GM12872 (cell line): ENCODE results near the gene SHISAL1.

Experiments
- TF ChIP-seq, protein P1 (sequence below): IDR thresholded peaks from 3 replicates; pipeline ENCODE4 v1.5.1; 2011; ENCODE audit warnings: low read depth, mild to moderate bottlenecking, low read length, moderate library complexity; ENCODE audit not compliant: insufficient read depth

Gene SHISAL1

DNA sequence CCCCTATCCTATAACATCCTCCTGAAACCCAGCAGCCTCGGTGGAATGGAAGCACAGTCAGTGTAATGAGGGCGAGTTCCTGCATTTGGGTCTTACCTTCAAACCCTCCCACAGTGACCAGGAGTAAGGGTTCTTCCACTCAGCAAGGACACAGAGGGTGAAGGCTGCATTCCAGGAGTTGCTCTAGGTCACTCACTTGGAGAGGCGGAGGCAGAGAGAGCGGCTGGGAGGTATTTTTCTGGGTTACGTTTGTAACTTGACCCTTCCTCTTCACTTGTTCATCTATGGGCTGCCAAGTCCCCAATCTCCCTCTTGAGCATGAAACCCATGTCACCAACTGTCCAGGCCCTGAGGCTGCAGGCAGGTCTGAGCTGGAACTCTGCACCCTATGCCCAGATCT is 36.8 kb upstream of the SHISAL1 start:
- TF ChIP-seq, protein P1, sequence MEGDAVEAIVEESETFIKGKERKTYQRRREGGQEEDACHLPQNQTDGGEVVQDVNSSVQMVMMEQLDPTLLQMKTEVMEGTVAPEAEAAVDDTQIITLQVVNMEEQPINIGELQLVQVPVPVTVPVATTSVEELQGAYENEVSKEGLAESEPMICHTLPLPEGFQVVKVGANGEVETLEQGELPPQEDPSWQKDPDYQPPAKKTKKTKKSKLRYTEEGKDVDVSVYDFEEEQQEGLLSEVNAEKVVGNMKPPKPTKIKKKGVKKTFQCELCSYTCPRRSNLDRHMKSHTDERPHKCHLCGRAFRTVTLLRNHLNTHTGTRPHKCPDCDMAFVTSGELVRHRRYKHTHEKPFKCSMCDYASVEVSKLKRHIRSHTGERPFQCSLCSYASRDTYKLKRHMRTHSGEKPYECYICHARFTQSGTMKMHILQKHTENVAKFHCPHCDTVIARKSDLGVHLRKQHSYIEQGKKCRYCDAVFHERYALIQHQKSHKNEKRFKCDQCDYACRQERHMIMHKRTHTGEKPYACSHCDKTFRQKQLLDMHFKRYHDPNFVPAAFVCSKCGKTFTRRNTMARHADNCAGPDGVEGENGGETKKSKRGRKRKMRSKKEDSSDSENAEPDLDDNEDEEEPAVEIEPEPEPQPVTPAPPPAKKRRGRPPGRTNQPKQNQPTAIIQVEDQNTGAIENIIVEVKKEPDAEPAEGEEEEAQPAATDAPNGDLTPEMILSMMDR = no peak

DNA sequence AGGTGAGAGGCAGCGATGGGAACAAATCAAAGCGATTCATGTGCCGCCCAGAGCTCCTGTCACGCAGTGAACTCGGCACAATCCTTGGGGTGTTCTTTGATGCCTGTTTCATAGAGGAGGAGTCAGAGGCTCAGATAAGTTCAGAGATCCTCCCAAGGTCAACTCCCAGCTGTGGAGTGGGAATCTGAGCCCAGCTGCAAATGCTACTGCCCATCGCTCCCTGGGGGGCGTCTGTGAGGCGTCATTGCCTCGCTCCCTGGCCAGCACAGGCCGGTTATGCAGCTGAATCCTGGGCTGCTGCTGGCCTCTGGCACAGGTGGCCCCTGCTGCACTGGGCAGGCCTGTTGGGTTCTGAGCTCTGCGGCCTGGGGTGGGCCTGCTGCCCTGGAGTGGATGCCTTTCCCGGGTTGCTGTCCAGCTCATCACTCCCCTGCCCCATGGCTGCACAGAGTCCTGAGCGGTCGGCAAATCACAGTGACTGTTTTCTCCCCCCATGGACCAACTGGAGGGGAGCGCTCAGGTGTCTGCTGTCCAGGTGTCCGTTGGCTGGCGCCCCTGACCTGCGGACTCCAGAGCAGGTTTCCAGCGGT is 36.3 kb upstream of the SHISAL1 start:
- TF ChIP-seq, protein P1 = no peak

DNA sequence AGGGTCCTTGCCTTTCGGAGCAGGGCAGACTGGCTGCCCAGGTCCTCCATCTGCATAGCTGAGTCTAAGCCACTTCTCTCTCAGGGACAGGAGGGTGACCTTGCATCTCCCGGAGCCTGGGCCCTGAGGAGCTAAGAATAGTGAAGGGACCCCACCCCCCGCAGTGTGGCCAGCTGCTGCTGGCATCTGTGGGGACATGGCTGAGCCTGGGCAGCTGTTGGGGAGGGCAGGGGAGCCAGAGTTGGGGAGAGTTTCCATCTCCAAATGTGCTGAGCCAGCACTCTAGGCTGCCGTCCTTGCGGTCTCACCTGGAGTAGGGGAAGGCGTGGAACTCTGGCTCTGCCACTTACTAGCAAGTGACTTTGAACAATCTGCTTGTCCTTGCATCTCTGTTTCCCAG is 34.8 kb upstream of the SHISAL1 start:
- TF ChIP-seq, protein P1 = no peak

DNA sequence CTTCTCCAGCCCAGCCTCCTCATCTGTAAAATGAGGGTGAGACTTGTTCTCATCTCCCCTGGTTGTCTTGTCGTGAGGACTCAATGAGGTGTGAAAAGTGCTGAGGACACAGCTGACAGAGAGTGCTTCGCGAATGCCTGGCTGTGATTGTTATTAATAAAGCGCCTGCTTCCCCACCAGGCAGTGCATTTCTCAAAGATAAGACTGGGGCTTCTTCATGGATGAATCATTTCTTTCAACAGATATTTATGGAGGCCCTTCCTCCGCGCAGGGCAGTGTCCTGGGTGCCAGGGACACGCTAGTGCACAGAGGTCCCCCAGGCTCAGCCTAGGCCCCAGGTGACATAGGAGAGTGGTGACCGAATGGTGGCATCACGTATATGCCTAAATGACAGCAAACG is 34.3 kb upstream of the SHISAL1 start:
- TF ChIP-seq, protein P1 = no peak

DNA sequence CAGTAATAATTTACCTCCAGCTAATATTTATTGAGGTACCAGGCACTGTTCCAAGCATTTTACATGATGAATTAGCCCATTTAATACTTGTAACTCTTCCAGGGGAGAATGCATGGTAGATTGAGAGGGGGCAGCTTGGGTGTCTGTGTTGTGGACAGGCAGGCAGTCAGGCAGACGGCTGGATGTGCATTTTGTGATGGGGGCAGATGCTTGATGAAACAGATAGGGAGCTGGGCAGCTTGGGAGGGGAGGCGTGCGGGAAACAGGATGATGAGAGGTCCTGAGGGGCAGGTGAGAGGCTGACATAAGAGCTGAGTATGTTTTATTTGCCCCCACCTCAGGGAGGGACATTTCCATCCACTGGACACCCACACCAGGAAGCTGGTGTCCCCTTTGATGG is 33.1 kb upstream of the SHISAL1 start:
- TF ChIP-seq, protein P1 = no peak

DNA sequence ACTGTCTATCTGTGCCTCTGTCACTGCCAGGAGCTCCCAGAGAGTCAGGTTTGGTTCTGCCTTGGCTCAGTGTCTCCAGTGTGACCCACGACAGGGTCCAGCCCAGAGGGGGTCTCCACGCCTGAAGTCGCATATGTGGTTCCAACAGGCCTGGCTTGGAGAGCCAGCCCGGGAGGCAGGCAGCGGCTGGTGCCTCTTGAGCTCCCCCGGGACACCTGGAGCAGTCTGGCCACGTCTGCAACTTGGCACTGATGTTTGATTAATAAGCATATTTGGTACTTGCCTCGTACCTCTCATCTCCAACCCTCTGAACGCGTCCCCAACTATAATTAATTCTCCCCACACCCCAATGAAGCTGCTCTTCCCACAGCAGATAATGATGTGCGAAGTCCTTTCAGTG is 31.7 kb upstream of the SHISAL1 start:
- TF ChIP-seq, protein P1 = no peak

DNA sequence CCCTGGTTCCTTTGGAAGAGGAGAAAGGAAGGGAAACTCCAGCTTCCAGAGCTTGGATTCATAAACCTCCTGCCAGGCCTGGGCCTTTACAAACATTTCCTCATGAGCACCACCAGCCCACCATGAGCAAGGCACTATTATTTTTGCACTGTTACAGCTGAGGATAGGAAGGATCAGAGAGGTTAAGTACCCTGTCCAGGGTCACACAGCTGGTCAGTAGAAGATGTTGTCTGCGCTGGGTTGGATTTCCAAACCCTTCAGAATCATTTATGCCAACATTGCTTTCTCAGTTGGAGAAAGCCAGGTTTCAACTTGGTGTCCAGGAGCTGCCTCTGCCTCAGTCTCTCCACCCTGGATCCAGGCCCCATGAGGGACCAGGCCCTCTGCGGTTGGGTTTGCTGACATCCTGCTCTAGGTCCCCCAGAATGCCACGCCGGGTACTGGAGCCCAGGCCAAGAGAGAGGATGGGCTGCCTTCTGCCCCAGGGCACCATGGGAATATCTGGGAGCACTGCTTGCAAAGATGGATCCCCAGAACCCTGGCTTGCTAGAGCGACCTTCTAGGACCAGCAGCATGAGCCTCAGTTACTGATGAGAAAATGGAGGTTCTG is 29.7 kb upstream of the SHISAL1 start:
- TF ChIP-seq, protein P1 = no peak
